ENCODE data around the gene FKBP15.

Gene FKBP15

GRCh38 chr9:113231701-113232100, 10.6 kb upstream of the FKBP15 start (continued):
- TF ChIP-seq OSR2 (tag by site-specific recombination; IDR thresholded peaks at IDR 0.05): no peak
- no peak for TF ChIP-seq ZNF473 (tag by site-specific recombination; IDR thresholded peaks at IDR 0.05)
- no peak for TF ChIP-seq ZNF16 (tag by site-specific recombination; IDR thresholded peaks at IDR 0.05; ENCODE audit: low read depth)
- no peak for TF ChIP-seq ZSCAN18 (tag by site-specific recombination; IDR thresholded peaks at IDR 0.05)
- TF ChIP-seq SCRT1 (tag by site-specific recombination; IDR thresholded peaks at IDR 0.05; ENCODE audit: borderline replicate concordance): no peak
- no peak for TF ChIP-seq ZNF501 (tag by site-specific recombination; IDR thresholded peaks at IDR 0.05)
- no peak for TF ChIP-seq RBAK (tag by site-specific recombination; IDR thresholded peaks at IDR 0.05)

GRCh38 chr9:113228130-113228665, 7.1 kb upstream of the FKBP15 start:
- CTCF ChIA-PET: interaction anchor here (0.6 to 1.3 kb wide), 3 partner anchors 9 to 174 kb away, joined by 3 to 5 read pairs (median 3); no protein-coding TSS in a partner anchor
- H3K36me3 ChIP-seq (ENCODE audit: control insufficient read depth in 2 of 2, insufficient read depth in 1 of 2, low read length in 2 of 2): peaks cover 0 to 8% of the 10 kb centered on the region in 2 experiments
- POLR2A ChIA-PET: no interaction called here

GRCh38 chr9:113227436-113227835, 6.4 kb upstream of the FKBP15 start:
- 0 out of 2 replicates have a peak, but pooled peaks cover 3% of the 10 kb centered on the region for H3K4me1 ChIP-seq (ENCODE audit: control insufficient read depth, insufficient read depth, low read length)
- H3K36me3 ChIP-seq (ENCODE audit: control insufficient read depth in 2 of 2, insufficient read depth in 1 of 2, low read length in 2 of 2): peaks cover 0 to 8% of the 10 kb centered on the region in 2 experiments
- H3K9me3 ChIP-seq (ENCODE audit: control insufficient read depth, insufficient read depth, low read depth, low read length): no peaks in the 10 kb centered on the region
- no peak overlapping the region for H3K4me3 ChIP-seq (ENCODE audit: low read depth, low read length)
- H3K27ac ChIP-seq (ENCODE audit: extremely low read depth, low read depth, low read length): no peak overlapping the region
- POLR2A ChIA-PET: no interaction called here
- CTCF ChIA-PET: no interaction called here
- no peak for TF ChIP-seq REPIN1 (tag by site-specific recombination; IDR thresholded peaks at IDR 0.05; ENCODE audit: low read depth)
- TF ChIP-seq HOXC10 (CRISPR knock-in tag; IDR thresholded peaks at IDR 0.05): no peak
- no peak for TF ChIP-seq ZNF529 (tag by site-specific recombination; IDR thresholded peaks at IDR 0.05; ENCODE audit: insufficient replicate concordance)
- no peak for TF ChIP-seq ZNF114 (tag by site-specific recombination; IDR thresholded peaks at IDR 0.05)
- no peak for TF ChIP-seq ZBTB8A (tag by site-specific recombination; IDR thresholded peaks at IDR 0.05)
- no peak for TF ChIP-seq MEIS1 (CRISPR knock-in tag; IDR thresholded peaks at IDR 0.05; ENCODE audit: borderline replicate concordance)
- no peak for TF ChIP-seq ZNF792 (tag by site-specific recombination; IDR thresholded peaks at IDR 0.05)
- no peak for TF ChIP-seq HIC1 (tag by site-specific recombination; IDR thresholded peaks at IDR 0.05)
- no peak for TF ChIP-seq ZNF704 (tag by site-specific recombination; IDR thresholded peaks at IDR 0.05)
- no peak for TF ChIP-seq ZNF274 (IDR thresholded peaks at IDR 0.05; ENCODE audit: low read length)
- TF ChIP-seq ZNF274 (tag by site-specific recombination; IDR thresholded peaks at IDR 0.05; ENCODE audit: borderline replicate concordance): no peak
- TF ChIP-seq ZNF335 (tag by site-specific recombination; conservative IDR thresholded peaks at IDR 0.05): no peak
- no peak for TF ChIP-seq PRDM1 (tag by site-specific recombination; IDR thresholded peaks at IDR 0.05)

More at GRCh38 chr9:113228130-113228665, 7.1 kb upstream of the FKBP15 start:
- no peak for TF ChIP-seq ZSCAN4 (tag by site-specific recombination; IDR thresholded peaks at IDR 0.05)
- 0 out of 2 replicates have a peak, but pooled peaks have one; percentile 44 for TF ChIP-seq TCF7L2 (IDR thresholded peaks at IDR 0.05; ENCODE audit: borderline replicate concordance, low read depth, low read length)
- no peak for TF ChIP-seq ZSCAN23 (tag by site-specific recombination; IDR thresholded peaks at IDR 0.05)
- TF ChIP-seq INSM2 (tag by site-specific recombination; IDR thresholded peaks at IDR 0.05): no peak
- no peak for TF ChIP-seq ZNF10 (tag by site-specific recombination; IDR thresholded peaks at IDR 0.05)
- TF ChIP-seq ZNF629 (tag by site-specific recombination; IDR thresholded peaks at IDR 0.05): 0 out of 2 replicates have a peak, but pooled peaks have one; percentile 22
- TF ChIP-seq ZNF292 (tag by site-specific recombination; IDR thresholded peaks at IDR 0.05; ENCODE audit: borderline replicate concordance, low read depth): no peak
- Histone ChIP-seq H3K9me3 (ENCODE audit: control insufficient read depth, insufficient read depth, low read depth, low read length) (no peaks in the 10 kb centered on the region), H3K4me3 (ENCODE audit: low read depth, low read length) (no peak overlapping the region), H3K4me1 (ENCODE audit: control insufficient read depth, insufficient read depth, low read length) (0 out of 2 replicates have a peak, but pooled peaks cover 2% of the 10 kb centered on the region), H3K27ac (ENCODE audit: extremely low read depth, low read depth, low read length) (no peak overlapping the region)

All from HEK293 (cell line).